ENCODE results near the gene TLE1.

The TLE1 gene

GRCh38 chr9:81542118-81542889 lies 147.0 kb downstream of the TLE1 start:
- Histone ChIP-seq H3K4me1 (ENCODE audit: control insufficient read depth, insufficient read depth, low read length, poor library complexity, severe bottlenecking) (no peaks in the 10 kb centered on the region), H3K27me3 (replicated peaks; ENCODE audit: control insufficient read depth, insufficient read depth, low read length, poor library complexity, severe bottlenecking) (no peaks in the 10 kb centered on the region), H3K27ac (ENCODE audit: insufficient read depth, low read length, poor library complexity, severe bottlenecking) (no peak overlapping the region), H3K4me3 (ENCODE audit: insufficient read depth, low read depth, low read length, poor library complexity, severe bottlenecking) (no peak overlapping the region), H3K9me3 (ENCODE audit: control insufficient read depth, low read length) (no peaks in the 10 kb centered on the region), H3K36me3 (ENCODE audit: control insufficient read depth, insufficient read depth, low read length) (no peaks in the 10 kb centered on the region)
- DNase-seq = no peak

- Histone ChIP-seq H3K27ac (ENCODE audit: insufficient read depth, low read length, poor library complexity, severe bottlenecking) (no peak overlapping the region), H3K9me3 (ENCODE audit: control insufficient read depth, low read length) (no peaks in the 10 kb centered on the region), H3K4me3 (ENCODE audit: insufficient read depth, low read depth, low read length, poor library complexity, severe bottlenecking) (no peak overlapping the region), H3K27me3 (replicated peaks; ENCODE audit: control insufficient read depth, insufficient read depth, low read length, poor library complexity, severe bottlenecking) (no peaks in the 10 kb centered on the region), H3K36me3 (ENCODE audit: control insufficient read depth, insufficient read depth, low read length) (no peaks in the 10 kb centered on the region), H3K4me1 (ENCODE audit: control insufficient read depth, insufficient read depth, low read length, poor library complexity, severe bottlenecking) (no peaks in the 10 kb centered on the region)
- DNase-seq = no peak
These were observed 149.1 kb downstream of the TLE1 start for GRCh38 chr9:81540142-81540710.

- Histone ChIP-seq H3K27ac (ENCODE audit: insufficient read depth, low read length, poor library complexity, severe bottlenecking) (no peak overlapping the region), H3K9me3 (ENCODE audit: control insufficient read depth, low read length) (no peaks in the 10 kb centered on the region), H3K27me3 (replicated peaks; ENCODE audit: control insufficient read depth, insufficient read depth, low read length, poor library complexity, severe bottlenecking) (no peaks in the 10 kb centered on the region), H3K4me1 (ENCODE audit: control insufficient read depth, insufficient read depth, low read length, poor library complexity, severe bottlenecking) (no peaks in the 10 kb centered on the region), H3K36me3 (ENCODE audit: control insufficient read depth, insufficient read depth, low read length) (no peaks in the 10 kb centered on the region), H3K4me3 (ENCODE audit: insufficient read depth, low read depth, low read length, poor library complexity, severe bottlenecking) (no peak overlapping the region)
- DNase-seq = no peak
These were observed 150.0 kb downstream of the TLE1 start for GRCh38 chr9:81539317-81539716.

- Histone ChIP-seq H3K36me3 (ENCODE audit: control insufficient read depth, insufficient read depth, low read length) (no peaks in the 10 kb centered on the region), H3K4me1 (ENCODE audit: control insufficient read depth, insufficient read depth, low read length, poor library complexity, severe bottlenecking) (no peaks in the 10 kb centered on the region), H3K4me3 (ENCODE audit: insufficient read depth, low read depth, low read length, poor library complexity, severe bottlenecking) (no peak overlapping the region), H3K27ac (ENCODE audit: insufficient read depth, low read length, poor library complexity, severe bottlenecking) (no peak overlapping the region), H3K27me3 (replicated peaks; ENCODE audit: control insufficient read depth, insufficient read depth, low read length, poor library complexity, severe bottlenecking) (no peaks in the 10 kb centered on the region), H3K9me3 (ENCODE audit: control insufficient read depth, low read length) (no peaks in the 10 kb centered on the region)
- DNase-seq = no peak
These were observed 150.5 kb downstream of the TLE1 start for GRCh38 chr9:81538890-81539289.

- no peak overlapping the region for H3K4me3 ChIP-seq (ENCODE audit: insufficient read depth, low read depth, low read length, poor library complexity, severe bottlenecking)
- no peaks in the 10 kb centered on the region for H3K36me3 ChIP-seq (ENCODE audit: control insufficient read depth, insufficient read depth, low read length)
- no peaks in the 10 kb centered on the region for H3K4me1 ChIP-seq (ENCODE audit: control insufficient read depth, insufficient read depth, low read length, poor library complexity, severe bottlenecking)
- no peaks in the 10 kb centered on the region for H3K27me3 ChIP-seq (replicated peaks; ENCODE audit: control insufficient read depth, insufficient read depth, low read length, poor library complexity, severe bottlenecking)
- DNase-seq = no peak
- H3K9me3 ChIP-seq (ENCODE audit: control insufficient read depth, low read length) = no peaks in the 10 kb centered on the region
- H3K27ac ChIP-seq (ENCODE audit: insufficient read depth, low read length, poor library complexity, severe bottlenecking) = no peak overlapping the region
These were observed 151.4 kb downstream of the TLE1 start for GRCh38 chr9:81537964-81538363.

GRCh38 chr9:81536242-81537025 lies 152.9 kb downstream of the TLE1 start:
- Histone ChIP-seq H3K4me3 (ENCODE audit: insufficient read depth, low read depth, low read length, poor library complexity, severe bottlenecking) (no peak overlapping the region), H3K9me3 (ENCODE audit: control insufficient read depth, low read length) (no peaks in the 10 kb centered on the region), H3K27me3 (replicated peaks; ENCODE audit: control insufficient read depth, insufficient read depth, low read length, poor library complexity, severe bottlenecking) (no peaks in the 10 kb centered on the region), H3K27ac (ENCODE audit: insufficient read depth, low read length, poor library complexity, severe bottlenecking) (no peak overlapping the region), H3K36me3 (ENCODE audit: control insufficient read depth, insufficient read depth, low read length) (no peaks in the 10 kb centered on the region), H3K4me1 (ENCODE audit: control insufficient read depth, insufficient read depth, low read length, poor library complexity, severe bottlenecking) (no peaks in the 10 kb centered on the region)
- no peak for DNase-seq

- no peak overlapping the region for H3K27ac ChIP-seq (ENCODE audit: insufficient read depth, low read length, poor library complexity, severe bottlenecking)
- no peaks in the 10 kb centered on the region for H3K4me1 ChIP-seq (ENCODE audit: control insufficient read depth, insufficient read depth, low read length, poor library complexity, severe bottlenecking)
- DNase-seq = no peak
- no peaks in the 10 kb centered on the region for H3K9me3 ChIP-seq (ENCODE audit: control insufficient read depth, low read length)
- no peaks in the 10 kb centered on the region for H3K36me3 ChIP-seq (ENCODE audit: control insufficient read depth, insufficient read depth, low read length)
- no peak overlapping the region for H3K4me3 ChIP-seq (ENCODE audit: insufficient read depth, low read depth, low read length, poor library complexity, severe bottlenecking)
- no peaks in the 10 kb centered on the region for H3K27me3 ChIP-seq (replicated peaks; ENCODE audit: control insufficient read depth, insufficient read depth, low read length, poor library complexity, severe bottlenecking)
These were observed 153.7 kb downstream of the TLE1 start for GRCh38 chr9:81535542-81536241.

- Histone ChIP-seq H3K4me3 (ENCODE audit: insufficient read depth, low read depth, low read length, poor library complexity, severe bottlenecking) (no peak overlapping the region), H3K4me1 (ENCODE audit: control insufficient read depth, insufficient read depth, low read length, poor library complexity, severe bottlenecking) (no peaks in the 10 kb centered on the region), H3K27me3 (replicated peaks; ENCODE audit: control insufficient read depth, insufficient read depth, low read length, poor library complexity, severe bottlenecking) (no peaks in the 10 kb centered on the region), H3K27ac (ENCODE audit: insufficient read depth, low read length, poor library complexity, severe bottlenecking) (no peak overlapping the region), H3K9me3 (ENCODE audit: control insufficient read depth, low read length) (no peaks in the 10 kb centered on the region), H3K36me3 (ENCODE audit: control insufficient read depth, insufficient read depth, low read length) (no peaks in the 10 kb centered on the region)
- no peak for DNase-seq
These were observed 155.0 kb downstream of the TLE1 start for GRCh38 chr9:81534138-81534875.

Measured in effector memory CD4-positive, alpha-beta T cell (primary cell).